ENCODE measurements around the gene ANKRD12.
"Not testable (repeated sequence)": the region's sequence is repeated elsewhere in the genome, so short reads cannot be mapped to it uniquely, and the experiment has no call there.

The ANKRD12 gene

DNA sequence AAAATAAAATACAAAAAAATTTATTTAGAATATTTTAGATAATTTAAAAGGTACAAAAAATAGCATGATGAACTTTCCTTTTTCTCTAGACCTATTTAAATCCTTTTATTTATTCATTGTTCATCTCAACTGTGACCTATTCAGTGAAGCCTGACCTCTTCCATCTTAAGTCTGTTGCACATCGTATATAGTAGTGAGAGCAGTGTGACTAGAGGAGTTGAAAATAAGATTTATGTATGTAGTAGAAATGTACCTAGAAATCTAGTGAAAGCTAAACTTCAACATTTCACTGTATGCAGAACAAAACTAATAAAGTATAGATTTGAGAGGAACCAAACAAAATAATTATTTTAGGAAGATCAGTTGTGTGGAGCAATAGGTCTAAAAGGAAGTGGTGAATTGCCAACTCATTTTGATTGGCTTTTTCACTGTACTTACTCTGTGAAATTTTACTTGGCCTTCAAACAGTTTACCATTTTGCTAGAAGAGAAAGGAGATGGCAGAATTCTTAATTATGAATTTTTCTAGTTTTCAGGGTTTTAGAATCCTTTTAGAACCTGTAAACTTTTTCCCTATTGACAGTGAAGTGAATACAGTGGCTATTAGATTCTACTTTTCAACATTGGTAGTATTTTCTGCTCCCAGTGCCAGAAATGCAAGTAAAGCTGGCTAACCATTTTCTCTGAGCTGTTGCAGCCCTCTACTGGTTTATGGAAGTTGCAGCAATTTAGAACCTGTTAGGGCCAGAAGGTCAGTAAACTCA is 11.0 kb downstream of the ANKRD12 start:
- DNase-seq, result no peak

GRCh38 chr18:9148203-9148552 is 11.6 kb downstream of the ANKRD12 start:
- DNase-seq, result no peak

DNA sequence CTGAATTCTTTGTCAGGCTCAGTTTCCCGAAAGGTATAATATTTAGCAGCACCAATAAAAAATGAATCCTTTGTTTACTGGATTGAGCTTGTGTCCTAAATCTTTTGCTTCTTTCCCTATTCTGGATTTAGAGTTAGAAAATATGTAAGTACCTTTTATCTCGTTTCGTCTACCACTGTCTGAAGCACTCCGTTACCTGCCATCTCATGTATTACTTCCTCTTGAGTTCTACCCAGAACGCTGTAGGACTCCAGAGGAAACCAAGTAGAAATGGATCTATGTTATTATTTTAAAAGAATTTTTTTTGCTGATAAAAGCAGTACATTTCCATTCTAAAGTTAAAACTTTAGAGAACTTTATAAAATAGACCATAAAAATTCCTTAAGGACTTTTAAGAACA is 13.5 kb downstream of the ANKRD12 start:
- no peak for DNase-seq

GRCh38 chr18:9153256-9153655 is 16.7 kb downstream of the ANKRD12 start:
- no peak for DNase-seq

DNA sequence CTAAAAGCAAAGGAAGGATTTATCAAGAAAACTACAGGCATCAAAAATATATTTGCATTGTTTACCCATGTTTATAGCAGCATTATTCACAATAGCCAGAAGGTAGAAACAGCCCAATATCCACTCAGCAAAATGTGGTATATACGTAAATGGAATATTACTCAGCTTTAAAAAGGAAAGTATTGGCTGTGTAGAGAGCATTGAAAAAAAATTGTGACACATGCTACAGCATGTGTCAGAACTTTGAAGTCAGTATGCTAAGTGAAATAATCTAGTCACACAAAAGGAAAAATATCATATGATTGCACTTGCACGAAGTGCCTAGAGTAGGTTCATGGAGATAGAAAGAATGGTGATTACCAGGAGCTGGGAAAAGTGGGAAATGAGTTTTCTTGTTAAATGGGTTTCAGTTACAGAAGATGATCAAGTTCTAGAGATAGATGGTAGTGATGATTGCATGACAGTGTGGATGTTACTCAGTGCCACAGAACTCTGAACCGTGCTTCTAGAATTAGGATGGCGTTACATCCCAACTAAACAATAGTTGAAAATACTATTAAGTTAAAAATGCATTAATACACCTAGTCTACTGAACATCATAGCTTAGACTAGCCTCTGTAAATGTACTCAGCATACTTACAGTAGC is 20.1 kb downstream of the ANKRD12 start:
- no peak for DNase-seq

DNA sequence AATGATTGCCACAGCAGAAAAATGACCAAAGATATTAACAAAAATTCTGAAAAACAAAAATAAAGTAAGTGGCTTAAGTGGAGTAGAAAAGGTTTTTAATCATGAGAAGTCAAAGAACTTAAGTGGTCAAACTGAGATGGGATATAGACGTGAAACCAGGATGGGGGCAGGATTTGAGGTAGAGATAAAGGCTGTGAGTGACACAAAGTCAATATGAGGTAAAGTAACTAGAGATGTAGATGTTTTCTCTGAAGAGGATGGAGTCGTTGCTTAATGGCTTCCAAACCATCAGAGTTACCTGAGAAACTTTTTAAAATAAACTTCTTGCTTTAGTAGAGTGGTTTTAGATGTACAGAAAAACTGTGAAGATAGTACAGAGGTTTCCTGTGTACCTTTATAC is 21.2 kb downstream of the ANKRD12 start:
- no peak for DNase-seq

DNA sequence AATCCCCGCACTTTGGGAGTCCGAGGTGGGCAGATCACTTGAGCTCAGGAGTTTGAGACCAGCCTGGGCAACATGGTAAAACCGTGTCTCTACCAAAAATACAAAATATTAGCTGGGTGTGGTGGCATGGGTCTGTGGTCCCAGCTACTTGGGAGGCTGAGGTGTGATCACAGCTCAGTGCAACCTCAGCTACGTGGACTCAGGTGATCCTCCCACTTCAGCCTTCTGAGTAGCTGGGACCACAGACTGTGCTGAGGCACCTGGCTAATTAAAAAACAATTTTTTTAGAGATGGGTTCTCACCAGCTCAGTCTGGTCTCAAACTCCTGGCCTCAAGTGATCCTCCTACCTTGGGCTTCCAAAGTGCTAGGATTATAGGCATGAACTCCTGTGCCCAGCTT is 23.4 kb downstream of the ANKRD12 start:
- DNase-seq, result no peak

DNA sequence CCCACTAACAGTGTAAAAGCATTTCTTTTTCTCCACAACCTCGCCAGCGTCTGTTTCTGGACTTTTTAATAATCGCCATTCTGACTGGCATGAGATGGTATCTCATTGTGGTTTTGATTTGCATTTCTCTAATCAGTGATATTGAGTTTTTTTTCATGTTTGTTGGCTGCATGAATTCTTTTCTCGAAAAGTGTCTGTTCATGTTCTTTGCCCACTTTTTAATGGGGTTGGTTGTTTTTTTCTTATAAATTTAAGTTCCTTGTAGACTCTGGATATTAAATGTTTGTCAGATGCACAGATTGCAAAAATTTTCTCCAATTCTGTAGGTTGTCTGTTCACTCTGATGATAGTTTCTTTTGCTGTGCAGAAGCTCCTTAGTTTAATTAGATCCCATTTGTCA is 26.1 kb downstream of the ANKRD12 start:
- DNase-seq, result not testable (repeated sequence)

DNA sequence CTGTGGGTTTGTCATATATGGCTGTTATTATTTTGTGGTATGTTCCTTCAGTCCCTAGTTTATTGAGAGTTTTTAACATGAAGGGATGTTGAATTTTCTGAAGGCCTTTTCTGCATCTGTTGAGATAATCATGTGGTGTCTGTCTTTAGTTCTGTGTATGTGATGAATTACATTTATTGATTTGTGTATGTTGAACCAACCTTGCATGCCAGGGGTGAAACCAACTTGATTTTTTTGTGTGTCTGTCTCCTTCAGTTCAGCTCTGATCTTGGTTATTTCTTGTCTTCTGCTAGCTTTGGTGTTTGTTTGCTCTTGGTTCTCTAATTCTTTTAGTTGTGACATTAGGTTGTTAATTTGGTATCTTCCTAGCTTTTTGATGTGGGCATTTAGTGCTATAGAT is 27.6 kb downstream of the ANKRD12 start:
- not testable (repeated sequence) for DNase-seq

DNA sequence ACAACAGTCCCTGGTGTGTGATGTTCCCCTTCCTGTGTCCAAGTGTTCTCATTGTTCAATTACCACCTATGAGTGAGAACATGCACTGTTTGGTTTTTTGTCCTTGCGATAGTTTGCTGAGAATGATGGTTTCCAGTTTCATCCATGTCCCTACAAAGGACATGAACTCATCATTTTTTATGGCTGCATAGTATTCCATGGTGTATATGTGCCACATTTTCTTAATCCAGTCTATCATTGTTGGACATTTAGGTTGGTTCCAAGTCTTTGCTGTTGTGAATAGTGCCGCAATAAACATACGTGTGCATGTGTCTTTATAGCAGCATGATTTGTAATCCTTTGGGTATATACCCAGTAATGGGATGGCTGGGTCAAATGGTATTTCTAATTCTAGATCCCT is 29.3 kb downstream of the ANKRD12 start:
- not testable (repeated sequence) for DNase-seq

GRCh38 chr18:9169515-9169914 is 32.9 kb downstream of the ANKRD12 start:
- not testable (repeated sequence) for DNase-seq

- DNase-seq, result not testable (repeated sequence)
These were observed 35.3 kb downstream of the ANKRD12 start for GRCh38 chr18:9171919-9172318.

- no peak for DNase-seq
These were observed 36.0 kb downstream of the ANKRD12 start for GRCh38 chr18:9172506-9173127.

DNA sequence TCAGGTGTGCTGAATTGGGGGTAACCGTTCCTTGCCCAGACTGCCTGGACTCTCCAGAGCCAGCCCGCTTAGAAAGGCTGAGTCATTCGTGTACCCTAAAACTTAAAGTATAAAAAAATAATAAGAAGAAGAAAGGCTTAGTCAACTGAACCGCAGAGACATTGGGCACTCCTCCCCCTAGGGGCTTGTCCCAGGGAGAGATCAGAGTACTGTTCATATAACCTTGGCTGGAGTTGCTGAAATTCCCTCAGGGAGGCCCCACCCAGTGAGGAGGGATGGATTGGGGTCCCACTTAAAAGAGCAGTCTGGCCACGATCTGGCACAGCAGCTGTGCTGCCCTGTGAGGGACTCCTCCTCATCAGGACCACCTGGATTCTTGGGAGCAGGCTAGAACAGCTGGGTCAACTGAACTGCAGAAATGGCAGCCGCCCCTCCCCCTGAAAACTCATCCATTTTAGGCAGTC is 37.2 kb downstream of the ANKRD12 start:
- no peak for DNase-seq

DNA sequence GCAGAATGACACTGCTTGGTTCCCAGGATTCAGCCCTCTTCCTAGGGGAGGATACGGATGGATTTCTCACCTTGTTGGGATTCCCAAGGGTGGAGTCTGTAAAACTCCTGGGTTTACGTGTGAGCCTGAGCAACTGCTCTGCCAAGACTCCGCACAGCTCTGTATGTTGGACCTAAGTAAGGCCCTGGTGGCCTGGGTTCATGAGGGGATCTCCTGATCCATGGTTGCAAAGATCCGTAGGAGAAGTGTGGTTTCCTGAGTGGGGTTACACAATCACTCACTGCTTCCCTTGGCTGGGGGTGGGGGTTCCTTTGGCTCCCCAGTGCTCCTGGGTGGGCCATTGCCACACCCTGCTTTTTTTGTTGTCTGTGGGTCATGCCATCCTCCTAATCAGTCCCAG is 37.7 kb downstream of the ANKRD12 start:
- no peak for DNase-seq

- no peak for DNase-seq
These were observed 38.5 kb downstream of the ANKRD12 start for GRCh38 chr18:9175115-9175514.

DNA sequence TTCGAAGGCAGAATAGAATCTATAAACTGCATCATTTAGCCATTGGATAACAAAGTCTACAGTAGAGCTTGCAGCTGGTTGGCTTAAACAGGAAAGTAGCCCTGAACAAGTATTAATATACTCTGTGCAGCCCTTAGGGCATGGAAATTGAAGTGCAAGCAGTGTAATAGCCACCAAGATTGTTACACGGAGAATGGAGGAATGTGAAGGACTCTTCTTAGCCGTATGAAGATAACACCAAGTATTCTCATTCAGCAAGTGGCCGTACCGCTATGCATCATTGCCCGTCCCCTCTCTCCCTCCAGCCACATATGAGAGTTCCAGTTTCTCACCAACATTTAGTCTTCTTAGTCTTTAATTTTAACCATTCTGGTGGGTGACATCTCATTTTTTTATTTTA is 40.5 kb downstream of the ANKRD12 start:
- no peak for DNase-seq

GRCh38 chr18:9177466-9177865 is 40.9 kb downstream of the ANKRD12 start:
- DNase-seq, result no peak

- DNase-seq, result no peak
These were observed 42.0 kb downstream of the ANKRD12 start for GRCh38 chr18:9178557-9178956.

- DNase-seq, result no peak
These were observed 44.7 kb downstream of the ANKRD12 start for GRCh38 chr18:9181275-9181674.

- DNase-seq, result no peak
These were observed 46.3 kb downstream of the ANKRD12 start for GRCh38 chr18:9182852-9183399.

- DNase-seq, result no peak
These were observed 48.5 kb downstream of the ANKRD12 start for GRCh38 chr18:9184998-9185613.

Data from NCI-H187 treated with DMSO at 0.1 percent for 48 hours (cell line).